RWPE2 (cell line): ENCODE measurements around the gene TIMM23B.
"Not testable (repeated sequence)": the region's sequence is repeated elsewhere in the genome, so short reads cannot be mapped to it uniquely, and the experiment has no call there.

ENCODE experiments used
- ATAC-seq: fragments of 200-7000 bp; cut with Tn5 transposase; 3 replicates; pipeline ENCODE4 v1.9.1; 2021; ENCODE audit warnings: low read depth
- DNase-seq: peaks from one replicate; pipeline ENCODE4 v3.0.0-alpha.2; 2020; ENCODE audit warnings: low spot score
- H3K27ac ChIP-seq: fragments of 450-650 bp; 2 replicates; pipeline ENCODE4 v1.5.1; 2017; ENCODE audit warnings: mild to moderate bottlenecking; ENCODE audit not compliant: poor library complexity, severe bottlenecking
- H3K27me3 ChIP-seq: fragments of 250-450 bp; sonication (Bioruptor Pico); 2 replicates; pipeline ENCODE4 v1.5.1; 2021; ENCODE audit warnings: mild to moderate bottlenecking, moderate library complexity; ENCODE audit not compliant: insufficient read depth, poor library complexity, severe bottlenecking
- H3K36me3 ChIP-seq: fragments of 250-450 bp; sonication (Bioruptor Pico); 2 replicates; pipeline ENCODE4 v1.5.1; 2020; ENCODE audit warnings: low read depth, mild to moderate bottlenecking, moderate library complexity
- H3K4me1 ChIP-seq: fragments of 250-450 bp; sonication (Bioruptor Pico); 2 replicates; pipeline ENCODE4 v1.5.1; 2021; ENCODE audit warnings: mild to moderate bottlenecking, moderate library complexity; ENCODE audit not compliant: insufficient read depth, poor library complexity, severe bottlenecking
- H3K4me3 ChIP-seq: fragments of 250-450 bp; sonication (Bioruptor Pico); 2 replicates; pipeline ENCODE4 v1.5.1; 2021; ENCODE audit warnings: mild to moderate bottlenecking, moderate library complexity; ENCODE audit not compliant: severe bottlenecking
- H3K9me3 ChIP-seq: fragments of 250-450 bp; sonication (Bioruptor Pico); 2 replicates; pipeline ENCODE4 v1.5.1; 2021; ENCODE audit warnings: mild to moderate bottlenecking, moderate library complexity; ENCODE audit not compliant: severe bottlenecking

Gene TIMM23B

DNA sequence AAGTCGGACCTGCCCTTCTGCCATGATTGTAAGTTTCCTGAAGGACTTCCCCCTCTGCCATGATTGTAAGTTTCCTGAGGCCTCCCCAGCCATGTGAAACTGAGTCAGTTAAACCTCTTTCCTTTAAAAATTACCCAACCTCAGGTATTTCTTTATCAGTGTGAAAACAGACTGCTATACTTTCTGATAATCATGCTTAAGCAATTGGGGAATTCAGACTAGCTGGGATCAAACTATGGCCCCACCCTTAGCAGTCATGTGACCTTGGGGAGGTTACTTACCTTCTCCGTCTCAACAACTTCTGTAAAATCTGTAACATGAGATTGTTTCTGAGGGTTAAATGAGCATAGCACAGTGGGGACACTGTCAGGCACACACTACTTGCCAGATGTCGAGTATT lies 45.4 kb downstream of the TIMM23B start:
- DNase-seq, H3K4me3 ChIP-seq, H3K4me1 ChIP-seq, H3K27me3 ChIP-seq, H3K27ac ChIP-seq, H3K36me3 ChIP-seq, H3K9me3 ChIP-seq, ATAC-seq: not testable (repeated sequence)

DNA sequence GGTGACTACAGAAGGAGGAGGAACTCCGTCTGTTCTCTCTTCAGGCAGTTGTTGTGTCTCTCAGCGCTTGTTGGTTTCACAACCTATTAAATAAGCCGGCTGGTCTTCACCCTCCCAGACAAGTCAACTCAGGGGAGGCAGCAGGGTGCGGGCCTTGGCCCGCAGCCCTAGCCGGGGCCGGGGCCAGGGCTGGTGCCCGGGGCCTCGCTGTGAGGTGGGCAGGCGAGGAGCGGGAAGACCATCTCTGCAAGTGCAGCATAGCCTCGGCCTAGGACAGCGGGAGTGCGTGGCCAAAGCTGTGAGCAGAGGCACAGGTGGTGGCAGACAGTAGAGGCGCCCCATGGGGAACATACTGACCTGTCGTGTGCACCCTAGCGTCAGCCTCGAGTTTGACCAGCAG lies 46.5 kb downstream of the TIMM23B start, which contains the start of gene AGAP6:
TSS of gene AGAP6 (plus strand) at position 31 of the 400 bp plus-strand sequence. CDS start at position 341, 310 bp downstream.
- not testable (repeated sequence) for H3K4me3 ChIP-seq, H3K27ac ChIP-seq, ATAC-seq, DNase-seq, H3K36me3 ChIP-seq, H3K4me1 ChIP-seq, H3K27me3 ChIP-seq, H3K9me3 ChIP-seq

DNA sequence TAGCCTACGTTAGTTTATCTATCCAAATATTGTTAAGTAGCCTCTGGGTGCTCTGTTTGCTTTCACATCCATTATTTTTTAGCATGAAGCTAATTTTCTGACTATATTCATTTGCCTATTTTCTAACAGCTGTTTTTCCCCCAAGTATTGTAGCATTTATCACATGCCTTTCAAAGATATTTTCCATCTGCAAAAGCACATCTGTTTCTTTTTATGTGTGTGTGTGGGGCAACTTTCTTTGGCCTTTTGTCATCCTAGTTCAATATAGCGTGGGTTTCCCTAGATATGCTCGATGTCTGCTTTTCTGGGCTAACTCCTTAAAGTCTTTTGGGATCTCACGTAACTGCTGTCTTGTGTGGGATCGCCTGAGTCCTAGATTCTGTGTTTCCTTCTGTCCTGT lies 53.5 kb downstream of the TIMM23B start:
- not testable (repeated sequence) for H3K4me1 ChIP-seq, H3K9me3 ChIP-seq, ATAC-seq, H3K36me3 ChIP-seq, H3K27me3 ChIP-seq, H3K4me3 ChIP-seq, DNase-seq, H3K27ac ChIP-seq

DNA sequence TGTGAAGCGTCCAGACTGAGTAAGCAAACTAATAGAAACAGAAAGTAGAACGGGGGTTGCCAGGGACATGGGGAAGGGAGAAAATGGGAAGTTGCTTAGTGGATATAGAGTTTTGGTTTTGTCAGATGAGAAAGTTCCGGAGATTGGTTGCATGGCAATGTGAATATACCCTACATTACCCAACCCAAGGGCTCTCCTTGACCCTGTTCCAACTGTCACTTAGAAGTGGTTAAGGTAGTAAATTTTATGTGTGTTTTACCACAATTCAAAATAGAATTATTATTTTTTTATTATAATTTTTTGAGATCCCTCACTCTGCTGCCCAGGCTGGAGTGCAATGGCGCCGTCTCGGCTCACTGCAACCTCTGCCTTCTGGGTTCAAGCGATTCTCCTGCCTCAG lies 72.2 kb downstream of the TIMM23B start:
- not testable (repeated sequence) for H3K27ac ChIP-seq, H3K9me3 ChIP-seq, H3K27me3 ChIP-seq, H3K4me1 ChIP-seq, DNase-seq, ATAC-seq, H3K4me3 ChIP-seq, H3K36me3 ChIP-seq

DNA sequence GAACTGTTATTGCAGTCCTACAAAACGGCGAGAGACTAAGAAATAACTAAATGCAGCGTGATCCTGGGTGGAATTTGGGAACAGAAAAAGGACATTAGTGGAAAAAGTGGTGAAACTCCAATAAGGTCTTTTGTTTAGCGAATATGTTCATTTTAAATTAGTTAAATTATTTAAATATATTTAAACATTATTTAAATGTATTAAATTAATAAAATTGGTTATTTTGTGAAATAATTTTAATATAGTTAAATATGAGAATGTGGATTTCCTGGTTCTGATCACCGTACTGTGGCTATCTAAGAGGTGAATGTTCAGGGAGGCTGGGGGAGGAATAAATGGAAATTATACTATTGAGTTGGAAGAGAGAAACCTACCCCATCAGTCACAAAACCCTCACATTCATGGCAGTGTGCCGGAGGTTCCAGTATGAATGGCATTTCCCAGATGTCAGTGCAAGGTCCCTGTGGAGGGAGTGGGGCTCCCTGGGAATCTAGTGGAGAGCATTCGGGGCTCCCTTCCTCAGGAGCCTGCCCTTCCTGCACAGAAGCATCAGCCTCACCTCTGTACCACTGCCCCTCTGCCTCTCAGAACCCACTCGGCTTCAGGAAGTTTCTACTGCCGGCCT lies 73.9 kb downstream of the TIMM23B start:
- H3K4me3 ChIP-seq, H3K27me3 ChIP-seq, DNase-seq, H3K27ac ChIP-seq, H3K4me1 ChIP-seq, H3K36me3 ChIP-seq, H3K9me3 ChIP-seq, ATAC-seq: not testable (repeated sequence)

DNA sequence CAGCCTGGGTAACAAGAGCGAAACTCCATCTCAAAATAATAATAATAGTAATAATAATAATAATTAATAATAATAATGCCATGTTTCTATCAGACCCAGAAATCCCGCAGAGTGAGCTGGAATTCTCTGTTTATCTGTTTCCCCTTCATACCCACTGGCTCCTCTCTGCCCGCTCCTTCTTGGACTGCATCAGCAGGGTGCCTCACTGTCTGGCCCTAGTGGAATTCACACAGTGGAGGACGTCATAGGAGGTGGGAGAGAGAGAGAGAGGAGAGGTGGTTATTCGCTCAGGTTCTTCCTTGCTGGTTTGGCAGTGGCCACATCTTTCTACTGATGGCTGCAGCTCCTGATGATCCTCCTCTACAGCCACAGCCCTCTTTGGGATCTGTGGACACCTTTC lies 75.1 kb downstream of the TIMM23B start:
- not testable (repeated sequence) for H3K4me1 ChIP-seq, H3K27me3 ChIP-seq, ATAC-seq, H3K4me3 ChIP-seq, H3K27ac ChIP-seq, DNase-seq, H3K9me3 ChIP-seq, H3K36me3 ChIP-seq

DNA sequence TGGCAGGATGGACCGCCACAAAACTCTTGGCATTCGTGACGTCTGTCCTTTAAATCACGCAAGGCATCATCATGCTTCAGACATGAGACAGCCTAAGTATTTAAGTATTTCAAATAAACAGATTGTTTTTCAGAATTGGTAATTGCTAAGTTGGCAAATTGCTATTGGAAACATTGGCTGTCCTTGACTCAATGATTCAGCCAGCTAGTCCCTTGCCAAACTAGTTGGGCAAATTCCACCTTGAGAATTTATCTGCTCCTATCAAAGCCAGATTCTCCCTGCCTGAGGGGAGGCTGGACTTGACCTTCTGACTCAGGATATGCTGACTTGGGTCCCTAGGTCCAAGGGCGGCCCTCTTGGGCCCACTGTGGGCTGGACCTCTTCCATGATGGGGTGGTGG lies 75.8 kb downstream of the TIMM23B start:
- H3K4me1 ChIP-seq, DNase-seq, H3K36me3 ChIP-seq, ATAC-seq, H3K27ac ChIP-seq, H3K27me3 ChIP-seq, H3K4me3 ChIP-seq, H3K9me3 ChIP-seq: not testable (repeated sequence)

DNA sequence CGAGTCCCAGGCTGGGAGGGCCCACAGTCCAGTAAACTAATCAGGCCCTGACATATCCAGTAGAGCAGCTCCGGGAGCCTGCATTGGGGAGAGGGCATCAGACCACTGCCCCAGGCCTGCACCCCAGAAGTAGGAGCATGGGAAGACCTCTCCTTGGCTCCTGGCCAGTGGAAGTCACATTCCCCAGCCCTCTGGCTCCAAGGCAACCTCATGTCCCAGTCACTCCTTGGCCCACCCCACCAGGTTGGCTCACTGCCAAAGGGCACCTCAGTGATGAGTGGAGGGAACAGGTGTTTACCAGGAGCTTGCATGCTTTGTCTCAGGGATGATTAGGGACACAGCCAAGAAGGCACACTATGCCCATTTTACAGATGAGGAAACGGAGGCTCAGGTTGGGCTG lies 77.4 kb downstream of the TIMM23B start:
- ATAC-seq, H3K9me3 ChIP-seq, H3K4me1 ChIP-seq, H3K36me3 ChIP-seq, H3K27ac ChIP-seq, DNase-seq, H3K4me3 ChIP-seq, H3K27me3 ChIP-seq: not testable (repeated sequence)

DNA sequence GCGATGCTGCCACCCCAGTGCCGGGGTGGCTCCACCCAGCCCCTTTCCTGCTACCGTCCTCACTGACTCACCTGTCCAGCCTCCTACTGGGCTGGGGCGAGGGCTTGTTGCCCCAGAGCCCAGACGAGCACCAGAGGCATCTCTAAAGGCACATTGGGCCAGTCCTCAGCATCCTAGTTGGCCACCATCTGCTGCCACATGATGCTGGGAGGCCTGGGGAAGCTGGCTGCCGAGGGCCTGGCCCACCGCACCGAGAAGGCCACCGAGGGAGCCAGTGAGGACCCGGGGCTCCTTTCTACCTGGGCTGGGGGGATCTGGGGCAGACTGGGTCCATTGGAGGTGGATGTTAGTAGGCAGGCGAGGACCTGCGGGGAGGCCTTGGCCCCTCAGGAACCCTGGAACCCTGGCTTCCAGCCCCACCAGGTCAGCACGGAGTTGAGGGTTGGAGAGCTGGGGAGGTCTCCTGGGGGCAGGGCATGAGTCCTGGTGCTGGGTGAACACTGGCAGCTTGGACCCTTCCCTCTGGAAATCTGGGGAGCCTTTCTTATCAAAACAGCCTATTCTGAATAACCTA lies 78.7 kb downstream of the TIMM23B start:
- DNase-seq, ATAC-seq, H3K36me3 ChIP-seq, H3K4me1 ChIP-seq, H3K27me3 ChIP-seq, H3K27ac ChIP-seq, H3K9me3 ChIP-seq, H3K4me3 ChIP-seq: not testable (repeated sequence)
